ENCODE data around the gene LENG8. TPM values are rescaled to one million over a fixed set of nuclear protein-coding genes. Genes with fewer than 3 reads are reported as not detected.

Gene LENG8
- total and polyA plus RNA-seq, 2 of the 13 experiments (the other 11 are each of a cell fraction or from before 2014, with no cell fraction given), result 14.3 to 41.9 TPM

- TF ChIP-seq HMGA1 (CRISPR knock-in tag; conservative IDR thresholded peaks at IDR 0.05), result no peak
- no peak for TF ChIP-seq TRIM24 (CRISPR knock-in tag; IDR thresholded peaks at IDR 0.05)
- TF ChIP-seq ZNF597 (CRISPR knock-in tag; IDR thresholded peaks at IDR 0.05), result no peak
- TF ChIP-seq ZNF564 (CRISPR knock-in tag; IDR thresholded peaks at IDR 0.05), result no peak
- no peak for TF ChIP-seq KMT2A (CRISPR knock-in tag; IDR thresholded peaks at IDR 0.05)
- TF ChIP-seq SAFB2 (CRISPR knock-in tag; IDR thresholded peaks at IDR 0.05; ENCODE audit: borderline replicate concordance, low read depth), result no peak
- TF ChIP-seq ZBTB10 (CRISPR knock-in tag; IDR thresholded peaks at IDR 0.05; ENCODE audit: borderline replicate concordance), result no peak
- no peak for TF ChIP-seq ZHX1 (CRISPR knock-in tag; IDR thresholded peaks at IDR 0.05; ENCODE audit: low read depth)
- no peak for TF ChIP-seq ZUFSP (CRISPR knock-in tag; IDR thresholded peaks at IDR 0.05; ENCODE audit: borderline replicate concordance)
- no peak for TF ChIP-seq ZNF576 (CRISPR knock-in tag; IDR thresholded peaks at IDR 0.05)
- no peak for TF ChIP-seq SIX4 (CRISPR knock-in tag; IDR thresholded peaks at IDR 0.05)
- TF ChIP-seq ZNF782 (CRISPR knock-in tag; IDR thresholded peaks at IDR 0.05; ENCODE audit: borderline replicate concordance), result no peak
- TF ChIP-seq KAT8 (CRISPR knock-in tag; IDR thresholded peaks at IDR 0.05), result no peak
- no peak for TF ChIP-seq SOX5 (CRISPR knock-in tag; IDR thresholded peaks at IDR 0.05; ENCODE audit: borderline replicate concordance)
- Histone ChIP-seq H2AFZ (ENCODE audit: low read length) (no peak overlapping the region), H3K9ac (ENCODE audit: insufficient read depth, low read depth, low read length) (no peak overlapping the region), H3K4me2 (ENCODE audit: low read depth, low read length) (no peak overlapping the region), H3K9me3 (ENCODE audit: low read length) (no peaks in the 10 kb centered on the region), H3K4me3 (replicated peaks in 1 of 3; ENCODE audit: insufficient read depth in 1 of 3, low read depth in 2 of 3, low read length in 3 of 3) (no peak overlapping the region), H3K36me3 (replicated peaks in 1 of 2; ENCODE audit: control insufficient read depth in 1 of 2, insufficient read depth in 2 of 2, low read length in 2 of 2) (peaks cover 1 to 3% of the 10 kb centered on the region in 2 experiments; a peak in 2 of 5 replicates), H3K4me1 (ENCODE audit: insufficient read depth, low read length) (peaks cover 12% of the 10 kb centered on the region), H3K79me2 (ENCODE audit: insufficient read depth, low read length) (no peaks in the 10 kb centered on the region), H3K27me3 (ENCODE audit: control insufficient read depth in 1 of 2, insufficient read depth in 2 of 2, low read length in 2 of 2) (no peaks in the 10 kb centered on the region), H3K27ac (ENCODE audit: extremely low read length, insufficient read depth, low read length) (no peak overlapping the region), H4K20me1 (ENCODE audit: insufficient read depth, low read length) (peaks cover 4% of the 10 kb centered on the region; the same call in 1 of the 2 replicates)
- FAIRE-seq (no peak), ATAC-seq (no peak), DNase-seq (ENCODE audit: low spot score) (no peak)
- no TSS peak for BruUV-seq (replicated peaks)
- ChIA-PET POLR2A (interaction anchor here (3.0 kb wide), 1 partner anchor 8 kb away, joined by 15 read pairs; the partner anchor contains the start of gene LENG8), CTCF (ENCODE audit: low intra/inter-chr PET ratio, low total read pairs) (no interaction called here)
- 91% methylated on average over 5 of the region's 5 CpGs for WGBS (ENCODE audit: low lambda C conversion rate)
- in situ Hi-C loops (cut with HindIII; ENCODE audit: extremely low pct_ligation_motif_present, low pct_unique_long_range_greater_than_20kb) (no loop called here), intact Hi-C loops (cut with micrococcal nuclease; ENCODE audit: unreplicated experiment) (no loop called here)
Measured at GRCh38 chr19:54440641-54441040, 8.4 kb upstream of the LENG8 start.

All from HepG2 (cell line).